Right cardiac atrium (tissue), 5 donors: Measurements from ENCODE around the gene TENM3. TPM values are rescaled to one million over a fixed set of nuclear protein-coding genes. Genes with fewer than 3 reads are reported as not detected.

Source experiments
- ATAC-seq, 2 donors: fragments of 200-7000 bp; cut with Tn5 transposase; one replicate each; pipeline versions ENCODE4 v1.8.0 to v1.9.1; 2020; ENCODE audit warnings: moderate library complexity in 2 of 2, mild to moderate bottlenecking in 1 of 2
- DNase-seq, 3 donors: peaks; one replicate each; pipeline ENCODE4 v3.0.0-alpha.2; 2020
- H3K27ac ChIP-seq: one replicate; pipeline ENCODE4 v1.5.1; 2013; ENCODE audit warnings: mild to moderate bottlenecking, low read length, control low read depth, moderate library complexity
- H3K27me3 ChIP-seq: one replicate; pipeline ENCODE4 v1.6.1; 2013; ENCODE audit not compliant: control insufficient read depth, insufficient read depth
- H3K4me1 ChIP-seq: one replicate; pipeline ENCODE4 v1.6.1; 2013; ENCODE audit warnings: low read length; ENCODE audit not compliant: control insufficient read depth, insufficient read depth
- H3K4me3 ChIP-seq: one replicate; pipeline ENCODE4 v1.5.1; 2013; ENCODE audit warnings: low read length, control low read depth
- H3K9me3 ChIP-seq: one replicate; pipeline ENCODE4 v1.6.1; 2013; ENCODE audit warnings: low read length; ENCODE audit not compliant: control insufficient read depth
- WGBS: extraction: QIAGEN DNeasy Blood & Tissue Kit; methylation state at CpG from one replicate; pipeline ENCODE4 v1.1.7; 2013; 5-methylcytosine and 5-hydroxymethylcytosine counted together
- intact Hi-C, 4 donors: fragments of 100-400 bp; cut with DNase I; formaldehyde crosslinking; loops; one replicate each; pipeline versions ENCODE4 v1.11.0 to v1.14.0; 2022 to 2023
- polyA plus RNA-seq: library from polyadenylated mRNA; stranded (reverse); fragments of 200-250 nt; gene quantifications from one replicate; pipeline ENCODE4 v1.2.3, GENCODE V29; 2013
- total RNA-seq, 4 donors: library from RNA; stranded (reverse); fragmentation: NEBNext Ultra II Directional; extraction: Animal tissue kit (Norgen Biotek cat#: 25700); gene quantifications; one replicate each; pipeline ENCODE4 v1.2.1, GENCODE V29; 2021
- donor health status: healthy with polysubstance abuse.
- donor health status: DM: no; HTN: yes; CAD: no.
- donor health status: DM: no; HTN: no; CAD: no.
- donor health status: DM: no; HTN: yes; CAD: no; lungs with severe emphysema.
- donor health status: DM: yes; HTN: yes; CAD: no.

The TENM3 gene
- total and polyA plus RNA-seq, 5 donors: 0.88 to 9.5 (median 5.0) TPM

GRCh38 chr4:182741914-182742313 lies 498.7 kb downstream of the TENM3 start:
- intact Hi-C loops: no loop called here
- no peak overlapping the region for H3K27ac ChIP-seq
- no peaks in the 10 kb centered on the region for H3K9me3 ChIP-seq
- ATAC-seq: peak; percentile 47 to 49
- no peak overlapping the region for H3K4me3 ChIP-seq
- WGBS: 76% methylated on average over 5 of the region's 5 CpGs
- no peaks in the 10 kb centered on the region for H3K4me1 ChIP-seq
- no peak for DNase-seq
- H3K27me3 ChIP-seq: no peaks in the 10 kb centered on the region

- Histone ChIP-seq H3K27me3 (no peaks in the 10 kb centered on the region), H3K4me1 (no peaks in the 10 kb centered on the region), H3K4me3 (no peak overlapping the region), H3K27ac (no peak overlapping the region), H3K9me3 (no peaks in the 10 kb centered on the region)
- ATAC-seq (no peak), DNase-seq (no peak)
- intact Hi-C loops: no loop called here
Observed at GRCh38 chr4:182743815-182744214, 500.6 kb downstream of the TENM3 start.

DNA sequence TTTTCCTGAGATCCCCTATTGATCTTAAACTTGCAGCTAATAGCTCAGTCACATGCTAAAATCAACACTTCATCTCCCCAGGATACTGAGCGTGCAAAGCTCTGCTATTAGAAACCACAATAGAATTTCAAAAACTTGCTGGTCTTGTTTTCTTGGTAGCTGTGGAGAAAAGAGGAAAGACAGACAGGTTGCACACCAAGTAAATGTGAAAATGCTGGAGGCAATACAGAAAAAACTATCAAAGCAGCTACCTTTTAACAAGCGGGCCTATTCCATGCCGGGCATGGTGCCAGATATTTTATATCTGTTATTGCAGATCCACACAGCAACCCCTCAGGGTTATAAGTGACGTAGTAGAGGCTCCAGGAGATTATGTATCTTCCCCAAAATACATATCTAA lies 502.0 kb downstream of the TENM3 start:
- ATAC-seq: no peak
- H3K27ac ChIP-seq: no peak overlapping the region
- H3K4me1 ChIP-seq: no peaks in the 10 kb centered on the region
- no peaks in the 10 kb centered on the region for H3K9me3 ChIP-seq
- H3K27me3 ChIP-seq: no peaks in the 10 kb centered on the region
- intact Hi-C loops: no loop called here
- no peak overlapping the region for H3K4me3 ChIP-seq
- no peak for DNase-seq
- WGBS: 55% methylated on average over 4 of the region's 4 CpGs

DNA sequence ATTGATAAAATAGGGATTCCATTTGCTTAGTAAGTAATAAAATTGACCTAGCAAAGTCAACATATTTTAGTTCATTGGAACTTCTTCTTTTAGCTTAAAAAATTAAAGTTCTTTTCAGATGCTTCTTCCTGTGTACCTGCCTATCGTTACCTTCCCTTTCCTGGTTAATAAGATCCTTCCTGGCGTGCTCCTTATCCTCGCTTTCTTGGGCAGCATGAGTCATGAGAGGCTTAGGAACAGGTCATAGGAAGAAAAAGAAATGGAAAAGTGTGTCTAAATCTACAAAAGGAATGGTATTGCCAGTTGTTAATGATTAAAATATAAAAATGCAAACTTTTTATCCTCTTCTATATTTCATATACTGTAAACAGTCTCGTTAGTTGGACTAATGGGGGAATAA lies 503.7 kb downstream of the TENM3 start:
- no peak overlapping the region for H3K4me3 ChIP-seq
- intact Hi-C loops: no loop called here
- no peak overlapping the region for H3K27ac ChIP-seq
- H3K9me3 ChIP-seq: no peaks in the 10 kb centered on the region
- H3K27me3 ChIP-seq: no peaks in the 10 kb centered on the region
- WGBS: 86% methylated on average over 4 of the region's 4 CpGs
- DNase-seq (no peak), ATAC-seq (no peak)
- H3K4me1 ChIP-seq: no peaks in the 10 kb centered on the region

GRCh38 chr4:182748283-182748682 lies 505.1 kb downstream of the TENM3 start:
- H3K27ac ChIP-seq: peak overlapping the region; percentile 66
- H3K9me3 ChIP-seq: no peaks in the 10 kb centered on the region
- H3K4me3 ChIP-seq: no peak overlapping the region
- DNase-seq (peak in 1 of 3 donors; percentile 51), ATAC-seq (peak; percentile 93)
- H3K27me3 ChIP-seq: no peaks in the 10 kb centered on the region
- no peaks in the 10 kb centered on the region for H3K4me1 ChIP-seq
- intact Hi-C loops: no loop called here
- WGBS: 47% methylated on average over 8 of the region's 8 CpGs

DNA sequence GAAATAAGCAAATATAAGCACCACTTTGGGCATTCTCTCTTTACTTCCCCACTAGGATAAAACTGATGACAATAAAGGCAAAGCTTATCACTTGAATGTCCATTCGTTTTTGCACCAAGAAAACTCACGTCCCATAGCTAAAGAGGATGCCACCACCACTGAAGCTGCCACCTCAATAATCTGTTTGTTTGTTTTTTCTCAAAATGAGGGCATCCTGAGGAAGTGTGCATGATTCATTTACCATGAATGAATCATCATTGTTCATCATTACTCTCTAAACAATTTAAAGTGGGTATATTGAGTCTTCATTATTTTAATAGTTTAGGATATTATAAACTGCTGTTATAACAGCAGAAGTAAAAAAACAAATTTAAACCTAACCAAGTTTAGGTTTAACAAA lies 505.7 kb downstream of the TENM3 start:
- DNase-seq (no peak), ATAC-seq (no peak)
- Histone ChIP-seq H3K27ac (no peak overlapping the region), H3K4me1 (no peaks in the 10 kb centered on the region), H3K9me3 (no peaks in the 10 kb centered on the region), H3K4me3 (no peak overlapping the region), H3K27me3 (no peaks in the 10 kb centered on the region)
- intact Hi-C loops: no loop called here
- WGBS: 49% methylated on average over 2 of the region's 2 CpGs

- Histone ChIP-seq H3K27ac (no peak overlapping the region), H3K4me3 (no peak overlapping the region), H3K9me3 (no peaks in the 10 kb centered on the region), H3K27me3 (no peaks in the 10 kb centered on the region), H3K4me1 (no peaks in the 10 kb centered on the region)
- no peak for ATAC-seq
- intact Hi-C loops: no loop called here
- WGBS: 92% methylated on average over 1 of the region's 1 CpG
- DNase-seq: no peak
Observed at GRCh38 chr4:182749667-182750167, 506.5 kb downstream of the TENM3 start.

- DNase-seq: no peak
- no peak overlapping the region for H3K27ac ChIP-seq
- no peaks in the 10 kb centered on the region for H3K9me3 ChIP-seq
- no peak overlapping the region for H3K4me3 ChIP-seq
- WGBS: 86% methylated on average over 2 of the region's 2 CpGs
- H3K4me1 ChIP-seq: no peaks in the 10 kb centered on the region
- ATAC-seq: no peak
- H3K27me3 ChIP-seq: no peaks in the 10 kb centered on the region
- intact Hi-C loops: no loop called here
Observed at GRCh38 chr4:182752158-182752910, 509.1 kb downstream of the TENM3 start.

GRCh38 chr4:182754895-182755294 lies 511.7 kb downstream of the TENM3 start:
- Histone ChIP-seq H3K27me3 (no peaks in the 10 kb centered on the region), H3K9me3 (no peaks in the 10 kb centered on the region), H3K4me1 (no peaks in the 10 kb centered on the region), H3K4me3 (no peak overlapping the region), H3K27ac (no peak overlapping the region)
- WGBS: 63% methylated on average over 5 of the region's 5 CpGs
- intact Hi-C loops: no loop called here
- ATAC-seq (peak; percentile 63 to 84), DNase-seq (peak in 1 of 3 donors; percentile 54)

GRCh38 chr4:182756161-182756690 lies 513.0 kb downstream of the TENM3 start:
- Histone ChIP-seq H3K9me3 (no peaks in the 10 kb centered on the region), H3K4me3 (no peak overlapping the region), H3K4me1 (no peaks in the 10 kb centered on the region), H3K27me3 (no peaks in the 10 kb centered on the region), H3K27ac (peak overlapping the region; percentile 27)
- ATAC-seq: peak; percentile 39 to 62
- 80% methylated on average over 6 of the region's 6 CpGs for WGBS
- intact Hi-C loops: no loop called here
- no peak for DNase-seq

GRCh38 chr4:182758273-182758672 lies 515.1 kb downstream of the TENM3 start:
- WGBS: 65% methylated on average over 12 of the region's 12 CpGs
- no peak overlapping the region for H3K4me3 ChIP-seq
- intact Hi-C loops: no loop called here
- no peak overlapping the region for H3K27ac ChIP-seq
- no peak for ATAC-seq
- H3K4me1 ChIP-seq: no peaks in the 10 kb centered on the region
- no peaks in the 10 kb centered on the region for H3K9me3 ChIP-seq
- no peak for DNase-seq
- H3K27me3 ChIP-seq: no peaks in the 10 kb centered on the region
